Mesenchymal stem cell (in vitro differentiated cells and primary cell): ENCODE results near the gene LIPG.

Source experiments
- DNase-seq: peaks from one replicate; pipeline ENCODE4 v3.0.0-alpha.2; 2013
- H2AFZ ChIP-seq: one replicate; pipeline ENCODE4 v1.6.1; 2013; ENCODE audit warnings: low read depth, mild to moderate bottlenecking, control low read depth, inconsistent platforms, low read length, moderate library complexity
- H2AK5ac ChIP-seq: 2 replicates; pipeline ENCODE4 v1.6.1; 2013; ENCODE audit warnings: low read length, moderate library complexity, mild to moderate bottlenecking, inconsistent platforms; ENCODE audit not compliant: severe bottlenecking
- H2BK120ac ChIP-seq: one replicate; pipeline ENCODE4 v1.6.1; 2013; ENCODE audit warnings: low read depth, mild to moderate bottlenecking, inconsistent platforms, low read length, moderate library complexity
- H2BK12ac ChIP-seq, 2 experiments: one replicate each; pipeline ENCODE4 v1.6.1; 2013; ENCODE audit warnings: inconsistent platforms in 2 of 2, low read length in 2 of 2, mild to moderate bottlenecking in 2 of 2, moderate library complexity in 2 of 2, control low read depth in 1 of 2
- H2BK15ac ChIP-seq: one replicate; pipeline ENCODE4 v1.6.1; 2013; ENCODE audit warnings: mild to moderate bottlenecking, low read depth, inconsistent platforms; ENCODE audit not compliant: poor library complexity, severe bottlenecking
- H2BK5ac ChIP-seq: 2 replicates; pipeline ENCODE4 v1.6.1; 2013; ENCODE audit warnings: low read depth, mild to moderate bottlenecking, low read length, control low read depth, inconsistent platforms; ENCODE audit not compliant: poor library complexity, severe bottlenecking
- H3K14ac ChIP-seq, 2 experiments: one replicate each; pipeline ENCODE4 v1.6.1; 2013; ENCODE audit warnings: inconsistent platforms in 2 of 2, low read length in 2 of 2, control low read depth in 1 of 2, mild to moderate bottlenecking in 1 of 2, moderate library complexity in 1 of 2
- H3K18ac ChIP-seq, 2 experiments: one replicate each; pipeline ENCODE4 v1.6.1; 2013; ENCODE audit warnings: inconsistent platforms in 2 of 2, low read length in 2 of 2, control low read depth in 1 of 2, low read depth in 1 of 2, mild to moderate bottlenecking in 1 of 2
- H3K23ac ChIP-seq, 2 experiments: one replicate each; pipeline ENCODE4 v1.6.1; 2013; ENCODE audit warnings: inconsistent platforms in 2 of 2, low read length in 2 of 2, mild to moderate bottlenecking in 2 of 2, moderate library complexity in 2 of 2, control low read depth in 1 of 2
- H3K27ac ChIP-seq: 2 replicates; pipeline ENCODE4 v1.5.1; 2013; ENCODE audit warnings: mild to moderate bottlenecking, moderate library complexity, low read length, control low read depth, inconsistent platforms; ENCODE audit not compliant: poor library complexity, severe bottlenecking
- H3K27me3 ChIP-seq, 2 experiments: 2 replicates each; pipeline versions ENCODE4 v1.6.1 to v1.7.0; 2013; ENCODE audit warnings: low read length in 2 of 2, mild to moderate bottlenecking in 2 of 2, moderate library complexity in 2 of 2, control low read depth in 1 of 2, inconsistent platforms in 1 of 2; ENCODE audit not compliant: control insufficient read depth in 1 of 2, insufficient read depth in 1 of 2
- H3K36me3 ChIP-seq, 2 experiments: 2 replicates each; pipeline versions ENCODE4 v1.6.1 to v1.7.0; 2013; ENCODE audit warnings: low read length in 2 of 2, control low read depth in 1 of 2, inconsistent platforms in 1 of 2, low read depth in 1 of 2, mild to moderate bottlenecking in 1 of 2; ENCODE audit not compliant: insufficient read depth in 2 of 2, control insufficient read depth in 1 of 2
- H3K4ac ChIP-seq, 2 experiments: one replicate each; pipeline ENCODE4 v1.6.1; 2013; ENCODE audit warnings: inconsistent platforms in 2 of 2, low read length in 2 of 2, mild to moderate bottlenecking in 2 of 2, moderate library complexity in 2 of 2, control low read depth in 1 of 2, low read depth in 1 of 2
- H3K4me1 ChIP-seq: 2 replicates; pipeline ENCODE4 v1.6.1; 2013; ENCODE audit warnings: low read depth, low read length, control low read depth; ENCODE audit not compliant: control insufficient read depth, insufficient read depth
- H3K4me2 ChIP-seq: 2 replicates; pipeline ENCODE4 v1.6.1; 2013; ENCODE audit warnings: low read length, mild to moderate bottlenecking, inconsistent platforms; ENCODE audit not compliant: poor library complexity, severe bottlenecking
- H3K4me3 ChIP-seq, 2 experiments: 2 replicates each; pipeline versions ENCODE4 v1.5.1 to v1.7.0; 2013; ENCODE audit warnings: low read length in 2 of 2, mild to moderate bottlenecking in 2 of 2, control low read depth in 1 of 2, low read depth in 1 of 2; ENCODE audit not compliant: insufficient read depth in 1 of 2
- H3K79me1 ChIP-seq: replicated peaks from 2 replicates; pipeline ENCODE4 v1.6.1; 2013; ENCODE audit warnings: mild to moderate bottlenecking, control low read depth, low read length, inconsistent platforms; ENCODE audit not compliant: poor library complexity, severe bottlenecking
- H3K9ac ChIP-seq: 2 replicates; pipeline ENCODE4 v1.7.0; 2013; ENCODE audit warnings: mild to moderate bottlenecking, low read length, moderate library complexity
- H3K9me3 ChIP-seq: 2 replicates; pipeline ENCODE4 v1.7.0; 2013; ENCODE audit warnings: mild to moderate bottlenecking, low read length; ENCODE audit not compliant: control insufficient read depth
- H4K8ac ChIP-seq: one replicate; pipeline ENCODE4 v1.6.1; 2013; ENCODE audit warnings: inconsistent platforms, mild to moderate bottlenecking, low read length, moderate library complexity
- H4K91ac ChIP-seq: one replicate; pipeline ENCODE4 v1.6.1; 2013; ENCODE audit warnings: mild to moderate bottlenecking, low read length, inconsistent platforms
- WGBS: methylation state at CpG from one replicate; pipeline ENCODE4 v1.1.7; 2013; ENCODE audit warnings: mixed read lengths; 5-methylcytosine and 5-hydroxymethylcytosine counted together

LIPG gene

GRCh38 chr18:49534846-49535601 lies 26.8 kb upstream of the LIPG start:
- Histone ChIP-seq H4K91ac (no peak overlapping the region), H2BK5ac (no peak overlapping the region), H3K36me3 (no peaks in the 10 kb centered on the region), H3K79me1 (no peaks in the 10 kb centered on the region), H2BK15ac (no peak overlapping the region), H3K4ac (no peak overlapping the region), H2AFZ (no peak overlapping the region), H3K4me1 (no peaks in the 10 kb centered on the region), H2AK5ac (no peak overlapping the region), H3K23ac (no peak overlapping the region), H3K18ac (no peak overlapping the region), H4K8ac (no peak overlapping the region), H3K27me3 (no peaks in the 10 kb centered on the region), H3K9me3 (no peaks in the 10 kb centered on the region), H2BK12ac (no peak overlapping the region), H2BK120ac (no peak overlapping the region), H3K4me2 (no peak overlapping the region), H3K4me3 (no peak overlapping the region), H3K9ac (no peak overlapping the region), H3K14ac (no peak overlapping the region), H3K27ac (no peak overlapping the region)
- no CpG with 5 or more reads among the region's 1 CpG for WGBS
- no peak for DNase-seq

- Histone ChIP-seq H3K27me3 (peaks cover 3 to 4% of the 10 kb centered on the region in 2 experiments), H3K4ac (no peak overlapping the region), H3K4me1 (no peaks in the 10 kb centered on the region), H4K8ac (no peak overlapping the region), H3K9me3 (no peaks in the 10 kb centered on the region), H2AK5ac (no peak overlapping the region), H3K23ac (no peak overlapping the region), H2BK120ac (no peak overlapping the region), H2AFZ (no peak overlapping the region), H3K9ac (no peak overlapping the region), H2BK12ac (no peak overlapping the region), H3K4me2 (no peak overlapping the region), H3K4me3 (no peak overlapping the region), H4K91ac (no peak overlapping the region), H2BK15ac (no peak overlapping the region), H3K18ac (no peak overlapping the region), H3K27ac (no peak overlapping the region), H2BK5ac (no peak overlapping the region), H3K36me3 (no peaks in the 10 kb centered on the region), H3K79me1 (no peaks in the 10 kb centered on the region), H3K14ac (no peak overlapping the region)
- WGBS, result 63% methylated on average over 6 of the region's 6 CpGs
- no peak for DNase-seq
Measured at GRCh38 chr18:49537232-49537896, 24.5 kb upstream of the LIPG start.

- Histone ChIP-seq H3K9ac (no peak overlapping the region), H3K79me1 (no peaks in the 10 kb centered on the region), H4K8ac (no peak overlapping the region), H3K27ac (no peak overlapping the region), H4K91ac (no peak overlapping the region), H2AFZ (no peak overlapping the region), H3K9me3 (no peaks in the 10 kb centered on the region), H3K36me3 (no peaks in the 10 kb centered on the region), H3K27me3 (peaks cover 3 to 4% of the 10 kb centered on the region in 2 experiments), H2BK120ac (no peak overlapping the region), H3K23ac (no peak overlapping the region), H3K14ac (no peak overlapping the region), H3K4me2 (no peak overlapping the region), H3K18ac (no peak overlapping the region), H2AK5ac (no peak overlapping the region), H2BK15ac (no peak overlapping the region), H3K4me1 (peaks cover 2% of the 10 kb centered on the region), H3K4ac (no peak overlapping the region), H2BK5ac (no peak overlapping the region), H2BK12ac (no peak overlapping the region), H3K4me3 (no peak overlapping the region)
- DNase-seq, result no peak
- WGBS, result 96% methylated on average over 5 of the region's 5 CpGs
Measured at GRCh38 chr18:49544362-49544761, 17.5 kb upstream of the LIPG start.

GRCh38 chr18:49546278-49546677 lies 15.6 kb upstream of the LIPG start:
- Histone ChIP-seq H3K9me3 (no peaks in the 10 kb centered on the region), H4K8ac (no peak overlapping the region), H2BK5ac (no peak overlapping the region), H2BK120ac (no peak overlapping the region), H2BK12ac (no peak overlapping the region), H3K23ac (no peak overlapping the region), H3K18ac (no peak overlapping the region), H3K4me2 (no peak overlapping the region), H3K79me1 (no peaks in the 10 kb centered on the region), H3K4ac (no peak overlapping the region), H2AFZ (no peak overlapping the region), H3K36me3 (no peaks in the 10 kb centered on the region), H3K4me1 (peaks cover 2% of the 10 kb centered on the region), H3K9ac (no peak overlapping the region), H3K14ac (no peak overlapping the region), H3K4me3 (no peak overlapping the region), H2AK5ac (no peak overlapping the region), H2BK15ac (no peak overlapping the region), H3K27me3 (no peaks in the 10 kb centered on the region), H3K27ac (no peak overlapping the region), H4K91ac (no peak overlapping the region)
- WGBS, result no CpG with 5 or more reads among the region's 1 CpG
- no peak for DNase-seq
